H9 (cell line): ENCODE measurements around the gene NRP2. TPM values are rescaled to one million over a fixed set of nuclear protein-coding genes. Genes with fewer than 3 reads are reported as not detected.

Source experiments
- DNase-seq: peaks from one replicate; pipeline ENCODE4 v3.0.0-alpha.2; 2017
- H2AFZ ChIP-seq: one replicate; pipeline ENCODE4 v1.6.1; 2013; ENCODE audit warnings: mild to moderate bottlenecking, low read length, control low read depth, moderate library complexity
- H2AK5ac ChIP-seq: 2 replicates; pipeline ENCODE4 v1.6.1; 2013; ENCODE audit warnings: low read length, control low read depth, mixed read lengths; ENCODE audit not compliant: insufficient read length
- H2BK120ac ChIP-seq: one replicate; pipeline ENCODE4 v1.6.1; 2013; ENCODE audit warnings: low read depth, mild to moderate bottlenecking, low read length, control low read depth, inconsistent platforms; ENCODE audit not compliant: poor library complexity, severe bottlenecking
- H2BK12ac ChIP-seq: 2 replicates; pipeline ENCODE4 v1.6.1; 2013; ENCODE audit warnings: low read length, control low read depth, mixed read lengths, low read depth; ENCODE audit not compliant: insufficient read length
- H2BK15ac ChIP-seq: 2 replicates; pipeline ENCODE4 v1.6.1; 2013; ENCODE audit warnings: low read depth, low read length, control low read depth
- H2BK20ac ChIP-seq: one replicate; pipeline ENCODE4 v1.6.1; 2013; ENCODE audit warnings: low read depth, mild to moderate bottlenecking, low read length, control low read depth, inconsistent platforms; ENCODE audit not compliant: poor library complexity, severe bottlenecking
- H2BK5ac ChIP-seq: 2 replicates; pipeline ENCODE4 v1.6.1; 2013; ENCODE audit warnings: low read length, control low read depth, mixed read lengths; ENCODE audit not compliant: insufficient read length
- H3K14ac ChIP-seq: 2 replicates; pipeline ENCODE4 v1.6.1; 2013; ENCODE audit warnings: low read length, control low read depth; ENCODE audit not compliant: insufficient read depth
- H3K18ac ChIP-seq: 2 replicates; pipeline ENCODE4 v1.6.1; 2013; ENCODE audit warnings: low read depth, mild to moderate bottlenecking, mixed read lengths, low read length, control low read depth; ENCODE audit not compliant: insufficient read length
- H3K23ac ChIP-seq: 2 replicates; pipeline ENCODE4 v1.6.1; 2013; ENCODE audit warnings: low read length, control low read depth, mixed read lengths, low read depth; ENCODE audit not compliant: insufficient read length
- H3K23me2 ChIP-seq: 2 replicates; pipeline ENCODE4 v1.6.1; 2013; ENCODE audit warnings: low read depth, mild to moderate bottlenecking, mixed read lengths, low read length, control low read depth; ENCODE audit not compliant: insufficient read length, poor library complexity, severe bottlenecking
- H3K27ac ChIP-seq: 2 replicates; pipeline ENCODE4 v1.5.1; 2013; ENCODE audit warnings: low read length, control low read depth, mixed read lengths, low read depth; ENCODE audit not compliant: insufficient read length
- H3K27me3 ChIP-seq: 2 replicates; pipeline ENCODE4 v1.6.1; 2013; ENCODE audit warnings: low read length, control low read depth, inconsistent platforms; ENCODE audit not compliant: insufficient read depth
- H3K4ac ChIP-seq: 2 replicates; pipeline ENCODE4 v1.6.1; 2013; ENCODE audit warnings: low read depth, mild to moderate bottlenecking, control low read depth, inconsistent platforms, low read length, moderate library complexity
- H3K4me1 ChIP-seq: 2 replicates; pipeline ENCODE4 v1.6.1; 2013; ENCODE audit warnings: low read length, control low read depth, inconsistent platforms; ENCODE audit not compliant: insufficient read depth
- H3K4me2 ChIP-seq: 2 replicates; pipeline ENCODE4 v1.6.1; 2013; ENCODE audit warnings: low read length, control low read depth, mixed read lengths; ENCODE audit not compliant: insufficient read length, insufficient read depth
- H3K56ac ChIP-seq: 2 replicates; pipeline ENCODE4 v1.6.1; 2013; ENCODE audit warnings: low read depth, mild to moderate bottlenecking, mixed read lengths, low read length, control low read depth; ENCODE audit not compliant: insufficient read length
- H3K79me1 ChIP-seq: 2 replicates; pipeline ENCODE4 v1.6.1; 2013; ENCODE audit warnings: low read depth, mild to moderate bottlenecking, moderate library complexity, low read length, control low read depth, inconsistent platforms; ENCODE audit not compliant: insufficient read depth, poor library complexity, severe bottlenecking
- H3K79me2 ChIP-seq: 2 replicates; pipeline ENCODE4 v1.6.1; 2013; ENCODE audit warnings: low read length, control low read depth, inconsistent platforms; ENCODE audit not compliant: insufficient read depth
- H3K9ac ChIP-seq: 2 replicates; pipeline ENCODE4 v1.6.1; 2013; ENCODE audit warnings: low read length, control low read depth, mixed read lengths; ENCODE audit not compliant: insufficient read length; ENCODE audit errors: extremely low read depth
- H3K9me3 ChIP-seq: one replicate; pipeline ENCODE4 v1.6.1; 2013; ENCODE audit warnings: low read depth, low read length, inconsistent platforms; ENCODE audit not compliant: control insufficient read depth
- H3T11ph ChIP-seq: one replicate; pipeline ENCODE4 v1.6.1; 2013; ENCODE audit warnings: mild to moderate bottlenecking, low read length, control low read depth, inconsistent platforms
- H4K20me1 ChIP-seq: one replicate; pipeline ENCODE4 v1.6.1; 2013; ENCODE audit not compliant: control insufficient read depth, insufficient read length, insufficient read depth
- H4K5ac ChIP-seq: 2 replicates; pipeline ENCODE4 v1.6.1; 2013; ENCODE audit warnings: low read depth, mild to moderate bottlenecking, mixed read lengths, low read length, control low read depth; ENCODE audit not compliant: insufficient read length
- H4K8ac ChIP-seq: replicated peaks from 2 replicates; pipeline ENCODE4 v1.6.1; 2013; ENCODE audit warnings: low read length, control low read depth, mixed read lengths, low read depth; ENCODE audit not compliant: insufficient read length
- H4K91ac ChIP-seq: 2 replicates; pipeline ENCODE4 v1.6.1; 2013; ENCODE audit warnings: low read depth, mild to moderate bottlenecking, moderate library complexity, mixed read lengths, low read length, control low read depth; ENCODE audit not compliant: insufficient read length
- H3K27ac Mint-ChIP-seq, 3 experiments: 2 replicates in 2 of 3; 3 replicates in 1 of 3; pipeline ENCODE4 v1.8.0; 2020 to 2021; ENCODE audit warnings: mixed read lengths in 3 of 3, mild to moderate bottlenecking in 1 of 3, moderate library complexity in 1 of 3
- H3K27me3 Mint-ChIP-seq: 2 replicates; pipeline ENCODE4 v1.8.0; 2021; ENCODE audit warnings: low read depth, mild to moderate bottlenecking, moderate library complexity, mixed read lengths
- H3K36me3 Mint-ChIP-seq, 3 experiments: 2 replicates in 2 of 3; 3 replicates in 1 of 3; pipeline ENCODE4 v1.8.0; 2020 to 2021; ENCODE audit warnings: low read depth in 3 of 3, mixed read lengths in 3 of 3; ENCODE audit not compliant: insufficient read depth in 1 of 3
- H3K4me1 Mint-ChIP-seq, 2 experiments: 2 replicates each; pipeline ENCODE4 v1.8.0; 2020; ENCODE audit warnings: mixed read lengths in 2 of 2
- H3K4me3 Mint-ChIP-seq, 2 experiments: 2 replicates in 1 of 2; 3 replicates in 1 of 2; pipeline ENCODE4 v1.8.0; 2020 to 2021; ENCODE audit warnings: mild to moderate bottlenecking in 2 of 2, mixed read lengths in 2 of 2, moderate library complexity in 1 of 2
- H3K9me3 Mint-ChIP-seq, 2 experiments: 2 replicates in 1 of 2; 3 replicates in 1 of 2; pipeline ENCODE4 v1.8.0; 2020; ENCODE audit warnings: mild to moderate bottlenecking in 2 of 2, mixed read lengths in 2 of 2, moderate library complexity in 1 of 2
- WGBS: extraction: QIAGEN DNeasy Blood & Tissue Kit; methylation state at CpG from one replicate; pipeline ENCODE4 v1.1.7; 2013; ENCODE audit warnings: missing lambda C conversion rate, low lambda C conversion rate, mixed read lengths; ENCODE audit not compliant: insufficient read length; ENCODE audit errors: extremely low coverage; 5-methylcytosine and 5-hydroxymethylcytosine counted together
- total RNA-seq: library from RNA; stranded (reverse); gene quantifications from 2 replicates; pipeline ENCODE4 v1.2.1, GENCODE V29; 2021
- TF ChIP-seq, protein P1 (sequence below): fragments of 200-600 bp; sonication (generic); conservative IDR thresholded peaks from 3 replicates; pipeline ENCODE4 v1.8.0; 2021; ENCODE audit warnings: antibody characterized with exemption, mild to moderate bottlenecking

NRP2 gene
- total RNA-seq, 1 experiment from 2014 or later = 19.7 TPM

DNA sequence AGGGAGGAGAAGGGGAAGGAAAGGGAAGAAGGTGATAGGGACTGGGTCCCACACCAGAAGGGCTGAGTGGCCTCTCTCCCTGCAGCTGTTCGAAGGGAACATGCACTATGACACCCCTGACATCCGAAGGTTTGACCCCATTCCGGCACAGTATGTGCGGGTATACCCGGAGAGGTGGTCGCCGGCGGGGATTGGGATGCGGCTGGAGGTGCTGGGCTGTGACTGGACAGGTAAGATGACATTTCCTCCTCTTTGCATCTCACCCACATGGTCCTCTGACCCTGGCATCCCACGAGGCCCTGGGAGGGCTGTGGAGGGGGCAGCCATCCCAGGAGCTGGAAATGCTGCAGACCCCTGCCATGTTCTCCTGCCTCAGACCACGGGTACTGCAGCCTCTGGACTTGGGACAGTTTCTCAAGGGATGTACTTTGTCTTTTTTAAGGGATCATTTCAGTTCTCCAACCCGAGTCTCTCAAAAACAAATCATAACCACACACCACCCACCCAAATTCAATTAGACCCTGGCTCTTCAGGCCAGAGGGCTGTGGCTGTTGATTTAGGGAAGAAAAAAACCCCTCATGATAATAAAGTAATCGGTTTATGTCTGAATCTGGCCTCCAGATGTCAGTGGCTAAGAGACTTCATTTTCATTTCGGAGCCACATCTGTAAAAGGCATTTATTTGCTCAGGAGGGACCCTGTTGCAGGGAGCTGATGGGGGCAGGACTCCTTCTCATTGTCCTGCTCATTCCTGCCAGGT lies 63.5 kb downstream of the NRP2 start:
- H3K56ac ChIP-seq = no peak overlapping the region
- Mint-ChIP-seq H3K4me3 (no peak overlapping the region), H3K27me3 (no peaks in the 10 kb centered on the region), H3K4me1 (peaks cover 27 to 29% of the 10 kb centered on the region in 2 experiments), H3K9me3 (no peaks in the 10 kb centered on the region), H3K36me3 (peaks cover 27 to 51% (median 38%) of the 10 kb centered on the region in 3 experiments), H3K27ac (no peak overlapping the region; a peak in 1 of 7 replicates)
- TF ChIP-seq, protein P1, sequence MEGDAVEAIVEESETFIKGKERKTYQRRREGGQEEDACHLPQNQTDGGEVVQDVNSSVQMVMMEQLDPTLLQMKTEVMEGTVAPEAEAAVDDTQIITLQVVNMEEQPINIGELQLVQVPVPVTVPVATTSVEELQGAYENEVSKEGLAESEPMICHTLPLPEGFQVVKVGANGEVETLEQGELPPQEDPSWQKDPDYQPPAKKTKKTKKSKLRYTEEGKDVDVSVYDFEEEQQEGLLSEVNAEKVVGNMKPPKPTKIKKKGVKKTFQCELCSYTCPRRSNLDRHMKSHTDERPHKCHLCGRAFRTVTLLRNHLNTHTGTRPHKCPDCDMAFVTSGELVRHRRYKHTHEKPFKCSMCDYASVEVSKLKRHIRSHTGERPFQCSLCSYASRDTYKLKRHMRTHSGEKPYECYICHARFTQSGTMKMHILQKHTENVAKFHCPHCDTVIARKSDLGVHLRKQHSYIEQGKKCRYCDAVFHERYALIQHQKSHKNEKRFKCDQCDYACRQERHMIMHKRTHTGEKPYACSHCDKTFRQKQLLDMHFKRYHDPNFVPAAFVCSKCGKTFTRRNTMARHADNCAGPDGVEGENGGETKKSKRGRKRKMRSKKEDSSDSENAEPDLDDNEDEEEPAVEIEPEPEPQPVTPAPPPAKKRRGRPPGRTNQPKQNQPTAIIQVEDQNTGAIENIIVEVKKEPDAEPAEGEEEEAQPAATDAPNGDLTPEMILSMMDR = no peak
- no peak overlapping the region for H4K5ac ChIP-seq
- no peak overlapping the region for H2BK120ac ChIP-seq
- H3K9ac ChIP-seq = no peak overlapping the region
- H3T11ph ChIP-seq = no peak overlapping the region
- DNase-seq = no peak
- H2BK12ac ChIP-seq = no peak overlapping the region
- H3K9me3 ChIP-seq = no peaks in the 10 kb centered on the region
- no CpG with 5 or more reads among the region's 14 CpGs for WGBS
- no peak overlapping the region for H3K4ac ChIP-seq
- no peak overlapping the region for H2BK20ac ChIP-seq
- no peak overlapping the region for H3K4me2 ChIP-seq
- H3K23me2 ChIP-seq = no peaks in the 10 kb centered on the region
- H3K14ac ChIP-seq = no peak overlapping the region
- H3K4me1 ChIP-seq = peaks cover 11% of the 10 kb centered on the region; the same call in 1 of the 2 replicates
- H4K20me1 ChIP-seq = no peaks in the 10 kb centered on the region
- H3K79me1 ChIP-seq = no peaks in the 10 kb centered on the region
- no peak overlapping the region for H3K18ac ChIP-seq
- no peaks in the 10 kb centered on the region for H3K79me2 ChIP-seq
- H3K23ac ChIP-seq = no peak overlapping the region
- no peak overlapping the region for H2AFZ ChIP-seq
- no peaks in the 10 kb centered on the region for H3K27me3 ChIP-seq
- H4K91ac ChIP-seq = no peak overlapping the region
- no peak overlapping the region for H2BK15ac ChIP-seq
- H2AK5ac ChIP-seq = no peak overlapping the region
- H2BK5ac ChIP-seq = no peak overlapping the region
- no peak overlapping the region for H3K27ac ChIP-seq
- no peak overlapping the region for H4K8ac ChIP-seq
